Skin epidermis (tissue), 12 donors: Measurements from ENCODE around the gene CD6.

Experiments
- H3K27ac ChIP-seq, 21 experiments: fragments of 200-600 bp; sonication (generic) in 11 of 21; one replicate each; pipeline ENCODE4 v1.5.0; 2020; ENCODE audit warnings: mild to moderate bottlenecking in 3 of 21, inconsistent platforms in 2 of 21, moderate library complexity in 2 of 21
- H3K4me3 ChIP-seq, 7 experiments: fragments of 200-600 bp; sonication (generic) in 2 of 7; one replicate each; pipeline ENCODE4 v1.5.0; 2020; ENCODE audit warnings: inconsistent platforms in 2 of 7, mild to moderate bottlenecking in 2 of 7, moderate library complexity in 1 of 7

Gene CD6

DNA sequence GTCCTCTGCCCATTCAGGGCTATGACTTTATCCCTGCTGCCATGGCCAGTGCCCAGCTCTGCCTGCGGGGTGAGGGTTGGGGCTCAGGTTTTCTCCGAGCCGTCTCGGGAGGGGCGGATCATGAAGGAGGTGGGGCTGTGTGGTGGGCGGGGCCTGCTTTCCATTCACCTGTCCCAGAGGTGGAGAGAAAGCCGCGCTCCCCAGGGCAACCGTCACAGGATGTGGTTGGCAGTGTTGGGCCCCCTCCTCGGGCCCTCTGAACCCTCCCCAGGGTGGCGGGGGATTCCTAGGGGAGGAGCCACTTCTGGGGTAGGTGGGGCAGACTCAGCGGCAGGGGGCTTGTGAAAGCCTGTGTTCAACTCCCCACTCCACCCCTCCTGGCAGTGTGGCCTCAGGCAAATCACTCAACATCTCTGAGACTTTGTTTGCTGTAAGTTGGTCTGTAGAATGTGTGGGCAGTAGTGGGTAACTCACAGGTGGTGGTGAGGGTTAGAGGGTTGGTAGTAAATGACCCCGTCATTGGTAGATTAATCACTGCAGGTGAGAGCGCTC, 50.3 kb downstream of the CD6 start:
- H3K27ac ChIP-seq: peak overlapping the region in 6 of 21 experiments; percentile 12 to 73 (median 26)
- peak overlapping the region in 1 of 7 experiments; percentile 5 for H3K4me3 ChIP-seq

DNA sequence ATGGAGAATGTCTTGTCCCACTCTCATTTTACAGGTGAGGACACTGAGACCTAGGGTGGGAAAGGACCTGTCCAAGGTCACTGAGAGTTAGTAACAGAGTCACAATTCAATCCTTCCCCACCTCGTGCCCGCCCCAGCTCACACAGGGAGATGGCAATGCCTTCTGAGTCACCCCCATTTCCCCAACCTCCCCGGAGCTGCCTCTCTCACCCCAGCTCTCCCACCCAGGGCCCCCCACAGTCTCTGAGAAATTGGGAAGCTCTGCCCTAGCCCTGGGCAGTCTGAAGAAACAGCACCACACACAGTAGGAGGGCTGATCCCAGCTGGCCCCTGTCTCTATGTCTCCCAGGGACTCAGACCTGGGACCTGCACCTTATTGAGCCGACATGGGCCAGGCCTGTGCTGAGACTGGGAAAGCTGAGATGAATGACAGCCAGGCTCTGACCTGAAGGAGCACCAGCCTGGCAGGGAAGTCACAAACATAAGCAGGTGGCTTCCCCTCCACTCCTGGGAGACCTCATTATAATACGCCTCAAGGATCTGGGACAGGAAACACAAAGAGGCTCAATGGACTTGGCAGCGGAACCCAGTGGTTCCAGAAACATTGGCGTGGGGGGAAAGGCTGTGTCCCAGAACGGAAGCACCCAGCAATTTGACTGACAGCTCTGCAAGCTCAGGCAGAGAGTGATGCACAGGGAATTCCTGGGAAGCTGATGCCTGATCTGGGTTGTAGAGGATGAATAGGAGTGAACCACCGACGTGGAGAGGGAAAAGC, 51.0 kb downstream of the CD6 start:
- Histone ChIP-seq H3K27ac (peak overlapping the region in 6 of 21 experiments; percentile 5 to 73 (median 26)), H3K4me3 (no peak overlapping the region)

DNA sequence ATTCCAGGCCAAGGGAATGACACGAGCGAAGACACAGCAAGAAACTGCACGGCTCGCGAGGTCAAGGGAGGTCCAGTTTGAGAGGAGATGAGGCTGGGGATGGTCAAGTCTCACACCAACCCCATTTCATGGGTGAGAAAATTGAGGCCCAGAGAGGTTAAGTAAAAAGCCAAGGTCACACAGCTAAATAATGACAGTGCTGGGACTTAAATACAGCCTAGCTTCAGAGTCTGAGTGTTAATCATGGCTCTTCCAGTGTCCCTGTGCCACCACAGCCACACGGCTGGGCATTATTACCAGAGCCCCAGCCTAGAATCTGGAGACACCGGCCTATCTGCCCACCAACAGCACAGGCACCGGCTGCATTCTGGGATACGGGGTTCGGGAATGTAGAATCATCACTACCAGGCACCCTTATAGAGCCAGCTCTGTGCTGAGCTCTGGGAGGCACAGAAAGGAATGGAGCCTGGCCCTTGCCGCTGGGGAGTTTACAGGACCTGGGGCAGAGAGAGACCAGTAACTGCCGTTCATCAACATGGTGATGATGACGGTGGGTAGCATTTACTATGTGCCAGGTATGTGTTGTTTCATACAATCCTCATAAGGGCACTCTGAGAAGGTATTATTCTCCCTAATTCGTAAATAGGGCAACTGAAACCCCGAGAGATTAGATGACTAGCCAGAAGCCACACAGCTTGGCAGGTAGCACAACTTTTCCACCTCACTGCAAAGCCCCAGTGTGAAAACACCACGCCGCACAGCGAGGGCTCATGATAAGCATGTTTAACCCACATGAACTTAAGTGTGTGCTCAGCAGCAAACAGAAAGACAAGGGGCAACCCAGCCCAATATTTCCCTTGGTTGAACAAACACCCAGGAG, 51.8 kb downstream of the CD6 start:
- peak overlapping the region in 4 of 21 experiments; percentile 11 to 73 (median 46) for H3K27ac ChIP-seq

DNA sequence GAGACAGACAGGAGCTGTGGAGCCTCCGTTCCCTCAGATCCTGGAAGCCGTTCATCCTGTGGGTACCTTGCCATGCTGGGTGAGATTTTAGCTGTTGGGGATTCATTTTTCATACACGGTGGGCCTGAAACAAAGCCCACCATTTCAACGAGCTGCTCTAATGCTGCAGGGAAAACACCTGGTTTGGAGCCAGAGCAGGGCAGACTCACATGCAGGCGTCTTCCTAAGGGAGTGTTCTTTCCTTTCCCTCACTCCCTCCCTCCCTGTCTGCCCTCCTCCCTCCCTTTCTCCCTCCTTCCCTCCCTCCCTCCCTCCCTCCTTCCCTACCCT, 52.5 kb downstream of the CD6 start:
- Histone ChIP-seq H3K27ac (peak overlapping the region in 3 of 21 experiments; percentile 25 to 73 (median 68)), H3K4me3 (no peak overlapping the region)

More for the DNA sequence above, 51.8 kb downstream of the CD6 start:
- no peak overlapping the region for H3K4me3 ChIP-seq

DNA sequence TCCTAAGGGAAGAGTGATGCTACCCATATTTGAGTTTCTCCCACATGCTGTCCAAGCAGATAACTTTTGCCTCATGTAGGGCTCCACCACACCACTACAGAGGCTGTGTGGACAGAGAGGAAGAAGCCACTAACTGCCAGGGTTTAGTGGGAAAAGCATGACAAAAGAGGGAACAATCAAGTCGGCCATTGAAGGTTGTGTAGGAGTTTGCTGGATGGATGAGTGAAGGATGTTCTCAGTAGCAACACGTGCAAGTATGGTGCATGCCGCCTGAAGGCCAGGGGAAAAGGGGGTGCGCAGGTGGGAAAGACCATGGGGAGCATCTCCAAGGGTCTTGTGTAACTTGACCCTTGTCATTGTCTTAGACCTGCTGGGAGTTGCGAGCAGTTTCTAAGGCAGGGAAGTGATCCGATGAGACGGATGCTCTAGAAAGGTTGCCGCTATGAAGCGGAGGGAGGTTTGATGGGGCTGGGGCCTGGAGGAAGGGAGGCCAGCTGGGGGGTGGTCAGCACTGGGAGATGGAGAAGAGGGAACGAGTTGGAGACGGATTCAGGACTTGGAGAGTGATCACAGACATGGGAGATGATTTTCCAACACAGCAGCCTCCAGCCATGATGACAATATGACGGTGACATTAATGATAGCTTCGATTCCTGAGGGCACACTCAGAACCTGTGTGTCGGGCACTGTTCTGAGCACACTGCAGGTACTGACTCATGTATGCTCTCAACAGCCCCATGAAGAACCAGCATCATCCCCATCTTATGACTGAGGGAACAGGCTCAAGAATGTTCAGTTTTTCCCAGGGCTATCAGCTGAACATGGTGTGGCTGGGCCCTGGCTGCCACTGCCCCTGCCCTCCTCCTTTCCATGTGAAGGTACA, 53.7 kb downstream of the CD6 start:
- no peak overlapping the region for H3K4me3 ChIP-seq
- peak overlapping the region in 4 of 21 experiments; percentile 41 to 78 (median 62) for H3K27ac ChIP-seq

DNA sequence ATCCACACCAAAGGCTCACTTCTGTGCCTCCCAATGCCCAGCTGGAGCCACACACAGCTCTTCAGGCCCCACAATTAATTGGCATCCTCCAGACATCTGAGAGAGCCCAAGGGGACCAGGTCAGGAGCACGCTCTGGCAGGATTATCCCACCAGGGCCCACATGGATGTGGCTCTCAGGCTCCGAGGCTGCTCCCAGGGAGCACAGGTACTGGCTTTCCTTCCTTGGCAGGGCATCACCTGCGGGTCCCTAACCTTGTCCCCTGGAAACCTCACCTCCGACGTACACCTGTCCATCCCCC, 54.3 kb downstream of the CD6 start:
- Histone ChIP-seq H3K4me3 (no peak overlapping the region), H3K27ac (peak overlapping the region in 5 of 21 experiments; percentile 12 to 78 (median 56))

DNA sequence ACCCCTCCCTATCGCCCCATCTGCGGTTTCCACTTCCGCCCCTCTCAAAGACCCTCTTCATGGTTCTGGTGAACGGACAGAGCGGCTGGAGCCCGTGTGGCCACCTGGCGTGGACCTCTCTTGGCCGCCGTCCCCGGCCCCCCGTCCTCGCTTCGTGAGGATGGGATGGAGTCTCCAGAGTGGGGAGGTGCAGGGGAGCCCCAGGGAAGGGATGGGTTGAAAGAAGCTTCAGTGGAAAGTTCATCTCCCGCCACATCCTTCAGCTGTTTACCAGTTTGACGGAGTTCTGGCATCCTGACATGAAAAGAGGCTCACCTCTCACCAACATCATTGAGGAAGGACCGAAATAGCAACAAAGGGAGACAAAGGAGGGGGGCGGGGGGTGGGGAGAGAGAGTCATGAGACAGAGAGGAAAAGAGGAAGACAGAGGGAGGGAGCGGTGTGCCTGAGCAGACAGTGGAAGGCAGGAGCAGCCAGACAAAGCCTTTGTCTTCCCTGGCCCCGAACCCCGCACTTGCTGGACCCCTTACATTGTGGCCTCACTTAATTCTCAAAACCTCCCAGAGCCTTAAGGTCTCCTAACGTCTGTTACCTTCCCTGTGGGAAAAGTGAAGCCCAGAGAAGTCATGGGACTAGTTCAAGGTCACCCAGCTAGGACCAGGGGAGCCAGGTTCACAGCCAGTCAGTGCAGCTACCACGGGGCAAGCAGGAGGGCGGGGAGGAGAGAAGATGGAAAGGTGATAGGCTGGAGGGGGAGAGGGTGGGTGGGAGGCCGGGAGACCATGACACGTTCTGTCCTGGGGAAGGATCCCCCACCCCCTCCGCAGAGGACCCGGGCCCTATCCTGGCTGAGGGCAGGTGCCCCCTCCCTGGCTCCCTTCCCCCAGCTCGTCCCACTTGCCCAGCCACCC, 54.9 kb downstream of the CD6 start:
- H3K27ac ChIP-seq: peak overlapping the region in 11 of 21 experiments; percentile 4 to 78 (median 47)

DNA sequence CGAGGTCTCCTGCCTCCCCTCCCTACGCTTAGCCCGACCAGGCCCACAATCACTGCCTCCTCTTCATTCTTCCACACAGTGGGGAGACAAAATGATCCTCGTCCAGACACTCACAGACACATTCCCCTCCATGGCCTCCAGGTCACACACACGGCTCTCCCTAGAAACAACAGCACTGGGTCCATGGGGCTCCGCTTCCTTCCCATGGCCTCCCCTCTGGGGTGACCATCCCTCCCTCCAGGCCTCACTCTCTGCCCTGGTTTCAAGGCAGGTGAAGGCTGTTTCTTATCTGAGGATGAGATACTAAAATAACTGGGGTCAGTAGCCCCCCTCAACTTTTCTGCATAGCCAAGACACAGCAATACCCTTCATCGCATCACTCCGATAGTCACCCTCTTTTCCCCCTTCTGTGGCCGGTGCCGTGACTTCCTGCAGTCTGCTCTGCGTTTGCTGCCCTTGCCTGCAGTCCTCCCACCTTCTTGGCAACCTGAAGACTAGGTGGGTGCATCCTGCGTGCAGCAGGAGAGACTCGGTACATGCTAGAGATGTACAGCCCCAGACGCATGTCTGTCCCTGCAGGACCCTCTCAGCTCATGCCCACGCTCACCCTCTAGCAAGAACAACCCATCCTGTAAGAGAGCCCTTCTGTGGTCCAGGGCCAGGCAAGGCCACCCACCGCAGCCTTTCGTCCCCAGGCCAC, 55.8 kb downstream of the CD6 start:
- peak overlapping the region in 9 of 21 experiments; percentile 4 to 78 (median 47) for H3K27ac ChIP-seq
- no peak overlapping the region for H3K4me3 ChIP-seq

More for the DNA sequence above, 54.9 kb downstream of the CD6 start:
- H3K4me3 ChIP-seq: no peak overlapping the region

DNA sequence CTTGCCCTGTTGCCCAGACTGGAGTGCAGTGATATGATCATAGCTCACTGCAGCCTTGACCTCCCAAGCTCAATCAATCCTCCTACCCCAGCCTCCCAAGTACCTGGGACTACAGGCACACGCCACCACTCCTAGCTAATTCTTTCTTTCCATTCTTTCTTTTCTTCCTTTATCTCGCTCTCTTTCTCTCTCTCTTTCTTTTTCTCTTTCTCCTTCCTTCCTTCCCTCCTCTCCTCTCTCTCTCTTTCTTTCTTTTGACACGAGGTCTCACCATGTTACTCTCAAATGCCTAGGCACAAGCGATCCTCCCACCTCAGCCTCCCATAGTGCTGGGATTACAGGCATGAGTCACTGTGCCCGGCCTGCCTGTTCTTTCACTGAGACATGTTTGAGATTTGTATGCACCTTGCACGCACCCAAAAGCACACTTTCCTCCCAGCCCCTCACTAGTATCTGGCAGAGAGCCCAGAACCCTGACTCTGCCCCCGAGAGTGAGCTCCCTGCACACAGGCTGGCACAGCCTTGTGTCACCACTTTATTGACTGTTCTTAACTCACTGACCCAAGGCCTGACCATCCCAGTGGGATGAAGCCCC, 56.8 kb downstream of the CD6 start:
- H3K27ac ChIP-seq: peak overlapping the region in 3 of 21 experiments; percentile 9 to 78 (median 15)

DNA sequence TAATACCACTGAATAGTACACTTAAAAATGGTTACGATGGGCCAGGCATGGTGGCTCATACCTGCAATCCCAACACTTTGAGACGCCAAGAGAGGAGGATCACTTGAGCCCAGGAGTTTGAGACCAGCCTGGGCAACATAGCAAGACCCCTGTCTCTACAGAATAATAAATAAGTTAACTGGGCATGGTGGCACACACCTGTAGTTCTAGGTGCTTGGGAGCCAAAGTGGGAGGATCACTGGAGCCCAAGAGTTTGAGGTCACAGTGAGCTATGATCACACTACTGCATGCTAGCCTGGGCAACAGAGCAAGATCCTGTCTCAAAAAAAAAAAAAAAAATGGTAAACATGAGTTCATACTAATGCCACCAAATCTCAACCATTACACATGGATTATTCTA, 61.3 kb downstream of the CD6 start:
- no peak overlapping the region for H3K27ac ChIP-seq
- H3K4me3 ChIP-seq: no peak overlapping the region

More for the DNA sequence above, 56.8 kb downstream of the CD6 start:
- H3K4me3 ChIP-seq: no peak overlapping the region

DNA sequence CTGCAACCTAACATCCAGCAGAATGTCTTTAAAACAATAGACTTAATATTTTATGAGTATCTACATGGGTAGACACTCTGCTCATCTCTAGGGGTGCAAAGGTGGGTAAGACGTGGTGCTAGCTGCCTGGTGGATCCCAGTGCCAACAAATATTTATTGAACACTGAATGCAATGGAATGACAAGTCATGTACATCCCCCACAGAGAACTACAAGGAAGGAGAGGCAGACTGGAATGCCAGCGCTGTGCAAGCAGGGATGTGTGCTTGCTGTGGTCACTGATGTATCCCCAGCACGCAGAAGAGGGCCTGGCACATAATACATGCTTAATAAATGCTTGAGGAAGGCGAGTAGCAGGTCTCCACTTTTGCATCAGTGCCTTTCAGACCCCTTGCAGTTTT, 61.9 kb downstream of the CD6 start:
- Histone ChIP-seq H3K4me3 (no peak overlapping the region), H3K27ac (no peak overlapping the region)

DNA sequence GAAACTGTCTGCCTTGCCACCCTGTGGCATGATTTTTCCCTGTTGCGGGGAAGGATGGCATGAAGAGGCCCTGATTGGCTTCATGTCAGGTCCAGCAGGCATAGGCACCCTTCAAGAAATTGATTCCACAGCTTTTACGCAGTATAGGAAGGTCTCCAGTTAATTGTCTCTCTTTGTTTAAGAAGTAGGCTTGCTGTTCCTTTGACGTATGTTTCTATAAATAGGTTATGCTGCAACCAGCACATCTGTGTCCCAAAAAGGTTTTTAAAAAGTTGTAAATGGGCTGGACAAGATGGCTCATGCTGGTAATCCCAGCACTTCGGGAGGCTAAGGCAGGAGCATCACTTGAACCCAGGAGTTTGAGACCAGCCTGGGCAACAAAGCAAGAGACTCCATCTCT, 62.6 kb downstream of the CD6 start:
- no peak overlapping the region for H3K27ac ChIP-seq
- H3K4me3 ChIP-seq: no peak overlapping the region

DNA sequence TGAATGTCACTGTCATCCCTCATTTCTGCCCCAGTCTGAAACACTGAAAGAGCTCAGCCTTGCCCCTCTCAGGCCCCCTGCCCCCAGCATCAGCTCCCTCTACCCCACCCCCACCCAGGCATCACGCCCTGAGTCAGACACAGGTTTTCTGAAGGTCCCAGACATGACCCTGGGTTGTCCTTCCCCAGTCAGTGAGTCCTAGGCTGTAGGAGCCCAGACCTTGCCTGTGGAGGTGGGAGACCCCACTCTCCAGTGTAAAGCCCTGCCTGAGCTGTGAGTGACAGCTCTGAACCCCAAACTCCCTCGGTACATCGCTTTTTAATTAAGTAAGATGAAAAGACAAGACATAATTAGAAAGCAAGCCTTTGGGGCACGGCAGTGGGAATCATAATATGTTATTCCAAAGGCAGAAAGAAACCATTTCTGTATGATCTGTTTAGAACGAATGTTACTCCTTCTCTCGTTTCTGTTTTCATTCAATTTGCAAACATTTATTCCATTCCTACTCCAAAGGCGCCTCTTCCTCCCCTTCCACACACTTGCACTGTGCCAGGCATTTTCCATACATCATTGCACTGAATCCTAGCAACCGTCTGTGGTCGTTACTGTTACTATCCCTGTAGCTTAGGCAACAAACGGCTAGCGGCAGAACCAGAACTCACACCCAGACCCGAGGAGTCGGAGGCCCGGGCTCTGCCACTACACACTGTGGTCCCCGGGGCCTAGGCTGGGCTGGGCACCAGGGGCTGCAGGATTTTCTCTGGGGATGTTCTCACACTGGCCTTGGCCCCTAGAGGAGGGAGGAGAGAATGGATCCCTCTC, 63.4 kb downstream of the CD6 start:
- H3K27ac ChIP-seq: no peak overlapping the region

DNA sequence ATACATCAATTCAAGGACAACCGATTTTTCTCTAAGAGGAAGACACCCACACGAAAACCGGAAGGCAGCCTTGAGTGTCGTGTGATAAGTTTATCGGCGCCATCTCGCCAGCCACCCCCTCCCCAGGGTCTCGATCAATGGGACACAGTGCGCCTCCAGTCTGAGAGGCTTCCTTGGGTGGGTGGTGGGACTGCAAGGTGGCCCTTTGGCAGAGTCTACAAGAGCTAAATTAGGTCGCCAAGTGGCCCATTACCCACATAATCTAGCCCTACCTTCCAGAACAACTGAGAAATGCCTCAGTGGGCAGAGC, 64.0 kb downstream of the CD6 start:
- Histone ChIP-seq H3K4me3 (no peak overlapping the region), H3K27ac (no peak overlapping the region)

More for the DNA sequence above, 63.4 kb downstream of the CD6 start:
- H3K4me3 ChIP-seq: no peak overlapping the region

DNA sequence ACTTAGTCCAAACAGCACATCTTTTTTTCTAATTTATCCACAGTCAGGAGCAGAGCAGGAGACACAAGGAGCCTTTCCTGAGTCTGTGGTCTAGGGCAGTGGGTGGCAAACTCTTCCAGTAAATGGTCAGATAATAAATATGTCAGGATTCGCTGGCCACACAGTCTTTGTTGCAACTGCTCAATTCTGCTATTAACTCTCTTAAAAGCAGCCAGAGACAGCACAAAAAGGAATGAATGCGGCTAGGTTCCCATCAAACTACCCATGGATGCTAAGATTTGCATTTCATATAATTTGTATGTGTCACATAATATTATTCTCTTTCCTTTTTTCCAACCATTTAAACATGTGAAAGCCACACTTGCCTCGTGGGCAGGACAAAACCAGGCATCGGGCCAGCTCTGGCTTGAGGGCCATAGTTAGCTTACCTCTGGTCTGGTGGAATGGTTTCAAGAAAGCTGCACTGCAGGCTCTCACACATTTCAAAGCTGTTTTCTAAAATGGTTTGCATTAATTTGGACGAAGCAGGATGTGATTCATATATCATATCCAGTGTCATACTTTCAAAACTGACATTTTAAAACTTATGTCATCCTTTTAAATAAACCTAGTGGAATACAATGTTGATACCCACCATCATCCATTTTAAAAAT, 66.1 kb downstream of the CD6 start:
- Histone ChIP-seq H3K4me3 (no peak overlapping the region), H3K27ac (no peak overlapping the region)

DNA sequence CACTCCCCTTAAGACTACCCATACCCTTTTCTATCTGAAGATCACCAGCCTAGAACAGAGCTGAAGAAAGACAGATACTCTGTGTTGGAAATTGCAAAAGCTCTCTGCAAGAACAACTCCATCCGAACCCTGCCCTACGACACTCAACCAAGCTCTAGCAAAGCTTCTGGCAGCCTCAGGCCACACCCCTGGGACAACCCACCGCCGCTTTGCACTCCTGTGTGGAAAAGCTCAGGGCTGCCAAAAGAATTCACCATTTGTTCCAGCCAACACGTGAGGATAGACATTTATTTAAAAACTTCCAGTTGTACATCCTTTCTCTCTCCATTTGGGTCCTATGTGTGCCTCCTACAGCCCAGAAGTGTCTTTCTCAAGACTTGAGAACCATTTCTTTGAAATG, 68.4 kb downstream of the CD6 start:
- H3K4me3 ChIP-seq: no peak overlapping the region
- peak overlapping the region in 1 of 21 experiments; percentile 29 for H3K27ac ChIP-seq
